Right atrium auricular region (tissue), 2 donors: ENCODE data around the gene RRP15. TPM values are rescaled to one million over a fixed set of nuclear protein-coding genes. Genes with fewer than 3 reads are reported as not detected.
A peak's percentile ranks its signal among the peaks of the same experiment; 100 is the strongest.

Source experiments
- DNase-seq: peaks from one replicate; pipeline ENCODE4 v3.0.0-alpha.2; 2019; ENCODE audit warnings: low spot score
- H3K27ac ChIP-seq, 2 donors: fragments of 200-600 bp; sonication (generic); 1 replicate in 1 of 2; 2 replicates in 1 of 2; pipeline ENCODE4 v1.5.1; 2016 to 2019
- H3K27me3 ChIP-seq, 2 donors: fragments of 200-600 bp; sonication (generic); one replicate each; pipeline versions ENCODE4 v1.5.1 to v1.6.0; 2017 to 2019
- H3K36me3 ChIP-seq: fragments of 200-600 bp; sonication (generic); one replicate; pipeline ENCODE4 v1.5.1; 2016
- H3K4me1 ChIP-seq, 2 donors: fragments of 200-600 bp; sonication (generic); one replicate each; pipeline versions ENCODE4 v1.5.1 to v1.6.0; 2017 to 2019
- H3K4me3 ChIP-seq, 2 donors: fragments of 200-600 bp; sonication (generic); 1 replicate in 1 of 2; 2 replicates in 1 of 2; pipeline ENCODE4 v1.5.1; 2017 to 2019; ENCODE audit warnings: mild to moderate bottlenecking in 1 of 2, moderate library complexity in 1 of 2
- H3K9me3 ChIP-seq, 2 donors: fragments of 200-600 bp; sonication (generic); one replicate each; pipeline ENCODE4 v1.5.1; 2019
- total RNA-seq, 2 donors: library from RNA; depleted of rRNA; stranded (reverse); fragments of >200 nt; gene quantifications; one replicate each; pipeline ENCODE4 v1.1.0, GENCODE V29; 2016
- TF ChIP-seq, protein P1 (sequence below), 2 donors: fragments of 200-600 bp; sonication (generic); IDR thresholded peaks; one replicate each; pipeline ENCODE4 v1.5.1; 2019; ENCODE audit warnings: antibody characterized with exemption in 2 of 2

The RRP15 gene
- total RNA-seq, 2 donors from 2014 or later: 5.3 to 6.2 TPM

DNA sequence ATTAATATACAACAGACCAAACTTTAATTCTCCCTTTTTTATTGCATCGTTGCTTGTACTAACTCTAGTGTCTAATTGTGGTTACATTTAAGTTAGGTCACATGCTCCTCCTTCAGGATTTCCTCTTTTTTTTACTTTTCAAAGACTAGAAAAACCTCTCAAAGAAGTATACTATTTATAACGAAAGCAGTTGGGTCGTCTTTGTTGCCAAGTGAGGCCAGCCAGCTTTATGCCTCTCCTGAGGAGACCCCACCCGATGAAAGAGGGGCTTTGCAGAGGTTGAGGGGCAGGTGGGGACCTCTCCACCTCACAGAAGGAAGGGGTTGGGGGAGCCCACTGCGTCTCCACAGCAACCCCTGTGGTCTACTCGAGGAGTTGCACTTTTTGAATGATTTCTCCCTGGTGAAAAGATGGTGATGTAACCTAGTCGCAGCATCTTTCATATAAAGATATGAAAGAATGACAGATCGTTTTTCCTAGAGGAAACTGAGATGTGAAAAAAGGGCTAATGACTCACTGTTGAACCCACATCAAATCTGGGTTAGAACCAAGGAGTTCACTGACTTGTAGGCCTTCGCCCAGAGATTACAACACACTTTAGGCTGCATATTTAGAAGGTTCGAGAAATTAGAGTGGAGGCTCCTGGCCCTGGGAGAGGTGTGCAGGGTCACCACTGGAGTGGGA lies 66.4 kb downstream of the RRP15 start:
- TF ChIP-seq, protein P1, sequence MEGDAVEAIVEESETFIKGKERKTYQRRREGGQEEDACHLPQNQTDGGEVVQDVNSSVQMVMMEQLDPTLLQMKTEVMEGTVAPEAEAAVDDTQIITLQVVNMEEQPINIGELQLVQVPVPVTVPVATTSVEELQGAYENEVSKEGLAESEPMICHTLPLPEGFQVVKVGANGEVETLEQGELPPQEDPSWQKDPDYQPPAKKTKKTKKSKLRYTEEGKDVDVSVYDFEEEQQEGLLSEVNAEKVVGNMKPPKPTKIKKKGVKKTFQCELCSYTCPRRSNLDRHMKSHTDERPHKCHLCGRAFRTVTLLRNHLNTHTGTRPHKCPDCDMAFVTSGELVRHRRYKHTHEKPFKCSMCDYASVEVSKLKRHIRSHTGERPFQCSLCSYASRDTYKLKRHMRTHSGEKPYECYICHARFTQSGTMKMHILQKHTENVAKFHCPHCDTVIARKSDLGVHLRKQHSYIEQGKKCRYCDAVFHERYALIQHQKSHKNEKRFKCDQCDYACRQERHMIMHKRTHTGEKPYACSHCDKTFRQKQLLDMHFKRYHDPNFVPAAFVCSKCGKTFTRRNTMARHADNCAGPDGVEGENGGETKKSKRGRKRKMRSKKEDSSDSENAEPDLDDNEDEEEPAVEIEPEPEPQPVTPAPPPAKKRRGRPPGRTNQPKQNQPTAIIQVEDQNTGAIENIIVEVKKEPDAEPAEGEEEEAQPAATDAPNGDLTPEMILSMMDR (IDR thresholded peaks at IDR 0.05): peak in 1 of 2 donors; percentile 59
- Histone ChIP-seq H3K36me3 (no peaks in the 10 kb centered on the region), H3K27me3 (no peaks in the 10 kb centered on the region), H3K27ac (peak overlapping the region; percentile 76 to 92), H3K4me1 (peaks cover 0 to 38% of the 10 kb centered on the region in 2 donors), H3K9me3 (no peaks in the 10 kb centered on the region), H3K4me3 (peak overlapping the region; percentile 15 to 28)
- DNase-seq: no peak

- no peak overlapping the region for H3K4me3 ChIP-seq
- DNase-seq: no peak
- H3K36me3 ChIP-seq: no peaks in the 10 kb centered on the region
- peaks cover 0 to 44% of the 10 kb centered on the region in 2 donors for H3K4me1 ChIP-seq
- TF ChIP-seq, protein P1 (IDR thresholded peaks at IDR 0.05): no peak
- H3K9me3 ChIP-seq: no peaks in the 10 kb centered on the region
- no peaks in the 10 kb centered on the region for H3K27me3 ChIP-seq
- H3K27ac ChIP-seq: peak overlapping the region; percentile 76 to 92
Measured at GRCh38 chr1:218352075-218352438, 67.0 kb downstream of the RRP15 start.

- peaks cover 0 to 39% of the 10 kb centered on the region in 2 donors for H3K4me1 ChIP-seq
- no peaks in the 10 kb centered on the region for H3K36me3 ChIP-seq
- H3K27me3 ChIP-seq: no peaks in the 10 kb centered on the region
- DNase-seq: no peak
- TF ChIP-seq, protein P1 (IDR thresholded peaks at IDR 0.05): no peak
- no peaks in the 10 kb centered on the region for H3K9me3 ChIP-seq
- no peak overlapping the region for H3K27ac ChIP-seq
- H3K4me3 ChIP-seq: no peak overlapping the region
Measured at GRCh38 chr1:218353656-218354055, 68.6 kb downstream of the RRP15 start.

DNA sequence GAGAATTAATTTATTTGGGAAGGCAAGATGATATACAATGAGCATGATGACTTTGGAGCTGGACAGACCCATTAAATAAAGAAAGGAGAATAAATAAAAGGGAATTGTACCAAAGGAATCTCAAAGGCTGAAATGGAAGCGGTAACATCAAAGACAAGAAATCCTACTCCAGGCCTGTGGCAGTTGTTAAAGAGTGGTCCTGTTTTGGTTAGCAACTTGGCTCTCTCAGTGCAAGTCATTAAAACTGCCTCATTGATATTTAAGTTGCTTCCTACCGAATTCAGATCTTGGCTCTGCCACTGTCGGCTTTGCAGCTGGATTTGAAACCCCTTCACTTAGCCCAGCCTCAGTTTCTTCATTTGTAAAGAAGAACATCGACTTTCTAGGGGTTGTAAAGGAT lies 70.2 kb downstream of the RRP15 start:
- Histone ChIP-seq H3K4me1 (peaks cover 0 to 26% of the 10 kb centered on the region in 2 donors), H3K36me3 (no peaks in the 10 kb centered on the region), H3K4me3 (no peak overlapping the region), H3K9me3 (no peaks in the 10 kb centered on the region), H3K27ac (no peak overlapping the region), H3K27me3 (no peaks in the 10 kb centered on the region)
- TF ChIP-seq, protein P1 (IDR thresholded peaks at IDR 0.05): no peak
- DNase-seq: no peak

- Histone ChIP-seq H3K4me1 (peaks cover 0 to 8% of the 10 kb centered on the region in 2 donors), H3K27ac (peak overlapping the region; percentile 46 to 52), H3K4me3 (no peak overlapping the region), H3K27me3 (no peaks in the 10 kb centered on the region), H3K36me3 (no peaks in the 10 kb centered on the region), H3K9me3 (no peaks in the 10 kb centered on the region)
- DNase-seq: no peak
- TF ChIP-seq, protein P1 (IDR thresholded peaks at IDR 0.05): no peak
Measured at GRCh38 chr1:218357211-218357892, 72.3 kb downstream of the RRP15 start.
